ACC112 (cell line): ENCODE data around the gene LRPAP1.
"Not testable (repeated sequence)": the region's sequence is repeated elsewhere in the genome, so short reads cannot be mapped to it uniquely, and the experiment has no call there.

Experiments
- H2AFZ ChIP-seq: fragments of 200-600 bp; sonication (generic); one replicate; pipeline ENCODE4 v1.6.0; 2017; ENCODE audit warnings: antibody characterized with exemption, low read length; ENCODE audit not compliant: unreplicated experiment
- H3K27ac ChIP-seq: fragments of 200-600 bp; sonication (generic); 2 replicates; pipeline ENCODE4 v1.5.1; 2014; ENCODE audit warnings: low read depth, mild to moderate bottlenecking, antibody characterized with exemption, low read length, moderate library complexity
- H3K27me3 ChIP-seq: fragments of 200-600 bp; sonication (generic); 2 replicates; pipeline ENCODE4 v1.6.1; 2014; ENCODE audit warnings: mild to moderate bottlenecking, antibody characterized with exemption, low read length, moderate library complexity, mixed read lengths; ENCODE audit not compliant: insufficient read depth
- H3K36me3 ChIP-seq: fragments of 200-600 bp; sonication (generic); 2 replicates; pipeline ENCODE4 v1.6.1; 2016; ENCODE audit warnings: mild to moderate bottlenecking, antibody characterized with exemption, low read length, moderate library complexity, mixed read lengths; ENCODE audit not compliant: insufficient read depth
- H3K4me1 ChIP-seq: fragments of 200-600 bp; sonication (generic); one replicate; pipeline ENCODE4 v1.6.1; 2016; ENCODE audit warnings: low read length, mixed read lengths; ENCODE audit not compliant: insufficient read depth, unreplicated experiment, control insufficient read depth
- H3K4me3 ChIP-seq: fragments of 200-600 bp; sonication (generic); 2 replicates; pipeline ENCODE4 v1.5.1; 2014; ENCODE audit warnings: mild to moderate bottlenecking, low read depth, low read length
- H3K79me2 ChIP-seq: fragments of 200-600 bp; sonication (generic); one replicate; pipeline ENCODE4 v1.6.0; 2016; ENCODE audit warnings: low read length; ENCODE audit not compliant: control insufficient read depth, unreplicated experiment, insufficient read depth

The LRPAP1 gene

DNA sequence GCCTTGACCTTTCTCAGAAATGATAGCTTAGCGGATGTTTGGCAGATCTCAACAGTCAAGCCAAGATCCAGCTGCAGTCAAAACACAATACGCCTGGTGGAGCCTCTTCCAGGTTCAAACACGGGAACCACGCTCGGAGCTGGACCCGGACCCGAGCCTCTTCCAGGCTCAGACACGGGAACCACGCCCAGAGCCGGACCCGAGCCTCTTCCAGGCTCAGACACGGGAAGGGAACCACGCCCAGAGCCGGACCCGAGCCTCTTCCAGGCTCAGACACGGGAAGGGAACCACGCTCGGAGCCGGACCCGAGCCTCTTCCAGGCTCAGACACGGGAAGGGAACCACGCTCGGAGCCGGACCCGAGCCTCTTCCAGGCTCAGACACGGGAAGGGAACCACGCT lies 20.6 kb downstream of the LRPAP1 start:
- H3K36me3 ChIP-seq = peaks cover 16% of the 10 kb centered on the region; the same call in 1 of the 2 replicates
- not testable (repeated sequence) for H3K4me1 ChIP-seq, H3K27me3 ChIP-seq, H3K4me3 ChIP-seq, H3K79me2 ChIP-seq, H2AFZ ChIP-seq, H3K27ac ChIP-seq

GRCh38 chr4:3511187-3511586 lies 21.0 kb downstream of the LRPAP1 start:
- Histone ChIP-seq H3K27ac (no peak overlapping the region), H3K4me3 (no peak overlapping the region), H3K4me1 (no peaks in the 10 kb centered on the region), H3K79me2 (no peaks in the 10 kb centered on the region), H2AFZ (no peak overlapping the region), H3K27me3 (no peaks in the 10 kb centered on the region), H3K36me3 (peaks cover 16% of the 10 kb centered on the region; the same call in 1 of the 2 replicates)

DNA sequence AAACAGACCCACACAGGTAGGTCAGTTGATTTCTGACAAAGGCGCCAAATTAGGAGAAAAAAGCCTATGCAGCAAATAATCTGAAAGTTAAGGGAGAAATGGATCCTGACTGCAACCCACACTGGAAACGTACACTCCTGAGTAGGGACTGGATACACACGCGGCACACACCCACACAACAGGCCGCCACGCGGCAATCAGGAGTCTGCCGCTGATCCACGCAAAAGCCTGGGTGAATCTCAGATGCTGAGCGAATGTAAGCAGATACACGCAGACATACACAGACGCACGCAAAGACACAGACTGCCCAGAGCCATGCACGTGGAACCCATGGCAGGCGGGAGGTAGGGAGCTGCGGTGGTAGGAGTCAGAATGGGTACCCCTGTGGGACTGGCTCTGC lies 21.7 kb downstream of the LRPAP1 start:
- Histone ChIP-seq H3K36me3 (peaks cover 16% of the 10 kb centered on the region; the same call in 1 of the 2 replicates), H3K79me2 (no peaks in the 10 kb centered on the region), H3K4me1 (no peaks in the 10 kb centered on the region), H3K27ac (no peak overlapping the region), H3K27me3 (no peaks in the 10 kb centered on the region), H3K4me3 (no peak overlapping the region), H2AFZ (no peak overlapping the region)

DNA sequence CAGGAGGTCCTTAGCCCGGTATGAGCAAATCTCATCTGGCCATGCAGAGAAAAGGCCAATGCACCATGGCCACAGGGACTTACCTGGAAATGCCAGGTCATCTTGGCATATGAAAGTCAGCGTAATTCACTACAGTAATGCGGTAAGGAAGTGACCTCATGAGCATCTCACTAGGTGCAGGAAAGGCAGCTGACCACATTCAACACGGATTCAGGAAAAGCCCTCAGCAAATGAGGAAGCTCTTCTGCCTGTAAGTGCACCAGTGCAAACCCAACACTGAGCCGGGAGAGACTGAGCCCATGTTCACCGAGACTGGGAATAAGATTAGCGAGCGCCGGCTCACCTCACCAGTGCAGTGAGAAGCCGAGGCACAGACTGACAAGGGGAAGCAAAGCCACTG lies 23.7 kb downstream of the LRPAP1 start:
- Histone ChIP-seq H3K27ac (no peak overlapping the region), H3K36me3 (peaks cover 16% of the 10 kb centered on the region; the same call in 1 of the 2 replicates), H2AFZ (no peak overlapping the region), H3K4me1 (no peaks in the 10 kb centered on the region), H3K27me3 (no peaks in the 10 kb centered on the region), H3K79me2 (no peaks in the 10 kb centered on the region), H3K4me3 (no peak overlapping the region)

GRCh38 chr4:3505231-3505630 lies 27.0 kb downstream of the LRPAP1 start:
- H3K4me3 ChIP-seq = no peak overlapping the region
- H3K36me3 ChIP-seq = peaks cover 7% of the 10 kb centered on the region; the same call in 1 of the 2 replicates
- no peaks in the 10 kb centered on the region for H3K4me1 ChIP-seq
- H3K27ac ChIP-seq = no peak overlapping the region
- H3K79me2 ChIP-seq = no peaks in the 10 kb centered on the region
- no peak overlapping the region for H2AFZ ChIP-seq
- no peaks in the 10 kb centered on the region for H3K27me3 ChIP-seq

- H3K27me3 ChIP-seq = no peaks in the 10 kb centered on the region
- no peak overlapping the region for H3K27ac ChIP-seq
Measured at GRCh38 chr4:3502941-3503936, 29.0 kb downstream of the LRPAP1 start.

GRCh38 chr4:3501825-3502425 lies 30.3 kb downstream of the LRPAP1 start:
- H3K4me1 ChIP-seq = no peaks in the 10 kb centered on the region
- H3K27me3 ChIP-seq = no peaks in the 10 kb centered on the region
- no peak overlapping the region for H2AFZ ChIP-seq
- no peak overlapping the region for H3K4me3 ChIP-seq
- H3K27ac ChIP-seq = no peak overlapping the region
- no peaks in the 10 kb centered on the region for H3K36me3 ChIP-seq
- no peaks in the 10 kb centered on the region for H3K79me2 ChIP-seq

More at GRCh38 chr4:3502941-3503936, 29.0 kb downstream of the LRPAP1 start:
- no peak overlapping the region for H3K4me3 ChIP-seq
- H3K36me3 ChIP-seq = 0 out of 2 replicates have a peak, but pooled peaks cover under 1% of the 10 kb centered on the region
- H3K79me2 ChIP-seq = no peaks in the 10 kb centered on the region
- no peak overlapping the region for H2AFZ ChIP-seq
- H3K4me1 ChIP-seq = no peaks in the 10 kb centered on the region

GRCh38 chr4:3501126-3501824 lies 30.9 kb downstream of the LRPAP1 start:
- H3K4me3 ChIP-seq = no peak overlapping the region
- no peak overlapping the region for H3K27ac ChIP-seq
- no peak overlapping the region for H2AFZ ChIP-seq
- H3K4me1 ChIP-seq = no peaks in the 10 kb centered on the region
- H3K27me3 ChIP-seq = no peaks in the 10 kb centered on the region
- H3K79me2 ChIP-seq = no peaks in the 10 kb centered on the region
- no peaks in the 10 kb centered on the region for H3K36me3 ChIP-seq

DNA sequence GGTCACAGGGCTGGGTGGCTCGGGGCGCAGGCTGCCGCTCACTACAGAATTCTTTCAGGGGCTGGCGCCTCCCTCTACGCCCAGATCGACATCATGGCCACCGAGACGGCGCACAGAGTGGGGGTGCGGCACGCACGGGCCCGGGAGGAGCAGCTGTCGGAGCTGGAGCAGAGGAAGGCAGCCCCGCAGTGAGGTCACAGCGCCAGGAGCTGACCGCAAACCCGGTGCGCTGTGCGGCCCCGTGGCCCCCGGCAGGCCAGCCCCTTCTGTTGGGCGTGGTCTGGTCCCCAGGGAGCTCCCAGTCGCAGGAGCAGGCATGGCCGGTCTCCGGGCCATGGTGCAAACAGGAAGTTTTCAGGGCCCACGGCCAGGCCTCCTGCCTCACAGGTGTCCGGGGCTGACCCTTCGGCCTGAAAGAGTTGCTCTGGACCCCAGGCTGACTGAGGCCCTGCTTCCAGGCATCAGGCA lies 31.6 kb downstream of the LRPAP1 start:
- Histone ChIP-seq H3K36me3 (no peaks in the 10 kb centered on the region), H3K4me3 (no peak overlapping the region), H3K79me2 (no peaks in the 10 kb centered on the region), H3K27me3 (no peaks in the 10 kb centered on the region), H3K27ac (no peak overlapping the region), H3K4me1 (no peaks in the 10 kb centered on the region), H2AFZ (no peak overlapping the region)

DNA sequence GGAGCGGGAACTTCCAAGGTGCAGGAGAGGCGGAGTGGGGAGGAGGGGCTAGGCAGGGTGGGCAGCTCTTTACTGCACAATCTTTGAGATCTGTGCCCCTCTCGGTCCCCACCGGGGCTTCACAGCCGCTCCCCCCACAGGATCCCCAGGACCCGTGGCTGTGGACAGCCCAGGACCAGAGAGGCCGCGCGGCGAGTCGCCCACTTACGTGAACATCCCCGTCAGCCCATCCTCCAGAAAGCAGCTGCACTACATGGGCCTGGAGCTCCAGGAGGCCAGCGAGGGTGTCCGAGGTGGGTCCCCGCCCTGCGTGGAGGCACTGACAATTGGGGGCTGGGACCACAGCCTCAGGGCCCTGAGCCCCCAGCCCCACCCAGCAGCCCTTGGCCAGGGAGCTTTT lies 32.1 kb downstream of the LRPAP1 start:
- no peak overlapping the region for H2AFZ ChIP-seq
- H3K27ac ChIP-seq = no peak overlapping the region
- H3K36me3 ChIP-seq = no peaks in the 10 kb centered on the region
- no peaks in the 10 kb centered on the region for H3K4me1 ChIP-seq
- H3K27me3 ChIP-seq = no peaks in the 10 kb centered on the region
- no peak overlapping the region for H3K4me3 ChIP-seq
- H3K79me2 ChIP-seq = no peaks in the 10 kb centered on the region
